Endothelial cell of umbilical vein (primary cell): Measurements from ENCODE around the gene MMP11.

ENCODE experiments used
- EZH2 ChIP-seq: IDR thresholded peaks from 2 replicates; pipeline ENCODE4 v1.6.1; 2012; ENCODE audit warnings: borderline replicate concordance, low read depth, mild to moderate bottlenecking, moderate library complexity, low read length, inconsistent platforms; ENCODE audit not compliant: severe bottlenecking
- FOS ChIP-seq: IDR thresholded peaks from 2 replicates; pipeline ENCODE4 v1.6.1; 2011; ENCODE audit warnings: mild to moderate bottlenecking, low read length, moderate library complexity, borderline replicate concordance; ENCODE audit not compliant: insufficient read depth
- JUN ChIP-seq: IDR thresholded peaks from 2 replicates; pipeline ENCODE4 v1.6.1; 2011; ENCODE audit warnings: borderline replicate concordance, low read depth; ENCODE audit not compliant: insufficient read length, insufficient read depth
- POLR2A ChIP-seq: IDR thresholded peaks from 2 replicates; pipeline ENCODE4 v1.6.1; 2012; ENCODE audit warnings: low read depth, mild to moderate bottlenecking, control low read depth, low read length
- POLR2AphosphoS5 ChIP-seq: IDR thresholded peaks from 2 replicates; pipeline ENCODE4 v1.6.1; 2012; ENCODE audit warnings: low read depth, mild to moderate bottlenecking, control low read depth, low read length, moderate library complexity; ENCODE audit not compliant: insufficient read depth
- TF ChIP-seq, protein P1 (sequence below), 2 donors: IDR thresholded peaks; 1 replicate in 1 of 2; 2 replicates in 1 of 2; pipeline ENCODE4 v1.5.1; 2011; ENCODE audit warnings: low read length in 2 of 2, mild to moderate bottlenecking in 2 of 2, moderate library complexity in 2 of 2, control low read depth in 1 of 2, inconsistent platforms in 1 of 2, low read depth in 1 of 2; ENCODE audit not compliant: insufficient read depth in 1 of 2; ENCODE audit errors: extremely low read depth in 1 of 2

DNA sequence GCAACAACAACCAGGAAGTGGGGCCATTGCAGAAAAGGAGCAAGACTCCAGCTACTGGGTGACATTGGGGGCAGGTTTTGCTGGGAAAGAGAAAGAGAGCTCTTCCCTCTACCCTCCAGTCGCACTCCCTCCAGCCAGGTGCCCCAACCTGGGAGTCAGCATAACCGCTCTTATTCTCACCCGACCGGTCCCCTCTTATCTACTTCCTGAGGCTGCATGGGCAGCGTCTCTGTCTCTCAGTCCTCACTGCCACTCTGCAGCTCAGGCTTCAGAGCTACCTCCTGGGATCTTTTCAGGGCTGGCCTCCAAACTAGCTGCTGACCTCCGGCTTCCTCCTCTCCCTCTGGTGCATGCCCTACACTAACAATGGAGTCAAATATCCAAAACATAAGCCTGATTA is 26.9 kb upstream of the MMP11 start:
- TF ChIP-seq, protein P1, sequence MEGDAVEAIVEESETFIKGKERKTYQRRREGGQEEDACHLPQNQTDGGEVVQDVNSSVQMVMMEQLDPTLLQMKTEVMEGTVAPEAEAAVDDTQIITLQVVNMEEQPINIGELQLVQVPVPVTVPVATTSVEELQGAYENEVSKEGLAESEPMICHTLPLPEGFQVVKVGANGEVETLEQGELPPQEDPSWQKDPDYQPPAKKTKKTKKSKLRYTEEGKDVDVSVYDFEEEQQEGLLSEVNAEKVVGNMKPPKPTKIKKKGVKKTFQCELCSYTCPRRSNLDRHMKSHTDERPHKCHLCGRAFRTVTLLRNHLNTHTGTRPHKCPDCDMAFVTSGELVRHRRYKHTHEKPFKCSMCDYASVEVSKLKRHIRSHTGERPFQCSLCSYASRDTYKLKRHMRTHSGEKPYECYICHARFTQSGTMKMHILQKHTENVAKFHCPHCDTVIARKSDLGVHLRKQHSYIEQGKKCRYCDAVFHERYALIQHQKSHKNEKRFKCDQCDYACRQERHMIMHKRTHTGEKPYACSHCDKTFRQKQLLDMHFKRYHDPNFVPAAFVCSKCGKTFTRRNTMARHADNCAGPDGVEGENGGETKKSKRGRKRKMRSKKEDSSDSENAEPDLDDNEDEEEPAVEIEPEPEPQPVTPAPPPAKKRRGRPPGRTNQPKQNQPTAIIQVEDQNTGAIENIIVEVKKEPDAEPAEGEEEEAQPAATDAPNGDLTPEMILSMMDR (IDR thresholded peaks at IDR 0.05; ENCODE audit: extremely low read depth in 1 of 2, insufficient read depth in 1 of 2, low read depth in 1 of 2, low read length in 2 of 2), result no peak
- TF ChIP-seq EZH2 (no peak), FOS (no peak), POLR2AphosphoS5 (no peak), JUN (no peak), POLR2A (no peak)
